ENCODE measurements around the gene LTBP4. TPM values are rescaled to one million over a fixed set of nuclear protein-coding genes. Genes with fewer than 3 reads are reported as not detected.

Gene LTBP4
- total and polyA plus RNA-seq, 2 donors (not counting 3 experiments of a cell fraction or from before 2014, with no cell fraction given) = 25.9 to 38.0 TPM

DNA sequence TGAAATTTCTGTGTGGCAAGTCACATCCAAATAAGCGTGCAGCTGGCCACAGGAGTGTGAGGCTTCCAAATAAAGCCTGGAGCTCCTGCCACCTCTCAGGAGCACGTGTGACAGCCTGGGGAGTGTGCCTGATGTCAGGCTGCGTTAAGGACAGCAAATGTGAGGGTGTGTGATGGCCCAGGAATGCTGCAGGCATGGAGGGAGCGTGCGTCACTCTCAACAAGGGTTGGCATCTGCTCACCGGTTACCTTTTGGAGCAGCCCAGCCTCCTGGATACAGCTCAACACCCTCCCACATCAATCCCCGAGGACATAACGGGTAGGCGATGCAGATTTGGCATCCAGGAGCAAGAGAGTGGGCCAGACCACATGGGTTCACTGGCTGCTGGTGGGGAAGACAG lies 70.2 kb downstream of the LTBP4 start:
- no peaks in the 10 kb centered on the region for H3K27me3 ChIP-seq (ENCODE audit: control insufficient read depth in 2 of 2, insufficient read depth in 2 of 2, low read length in 2 of 2)
- DNase-seq (ENCODE audit: low read depth, low spot score) (no peak), FAIRE-seq (no peak)
- no peak overlapping the region for H2AFZ ChIP-seq (ENCODE audit: low read depth, low read length)
- no TSS peak for BruUV-seq (replicated peaks)
- peaks cover 28 to 55% of the 10 kb centered on the region in 2 experiments for H3K36me3 ChIP-seq (ENCODE audit: control insufficient read depth in 2 of 2, extremely low read depth in 1 of 2, insufficient read depth in 2 of 2, low read length in 2 of 2)
- CTCF ChIA-PET = no interaction called here
- H3K9me1 ChIP-seq (replicated peaks; ENCODE audit: control insufficient read depth, extremely low read depth, insufficient read depth, low read length) = no peaks in the 10 kb centered on the region
- H3K9me3 ChIP-seq (replicated peaks; ENCODE audit: control insufficient read depth, insufficient read depth, low read length) = no peaks in the 10 kb centered on the region
- H3K4me3 ChIP-seq (replicated peaks in 1 of 3; ENCODE audit: insufficient read depth in 1 of 3, low read depth in 1 of 3, low read length in 3 of 3) = no peak overlapping the region
- intact Hi-C loops (cut with micrococcal nuclease) (no loop called here), dilution Hi-C loops (cut with MboI; ENCODE audit: extremely low pct_ligation_motif_present, low sequenced_read_pairs) (no loop called here)
- H3K4me2 ChIP-seq (ENCODE audit: insufficient read depth, low read length) = no peak overlapping the region
- no peaks in the 10 kb centered on the region for H3K79me2 ChIP-seq (ENCODE audit: control insufficient read depth, insufficient read depth, low read length)
- H3K4me1 ChIP-seq (ENCODE audit: control insufficient read depth, extremely low read depth, insufficient read depth, low read length) = peaks cover 6% of the 10 kb centered on the region
- no peak for TF ChIP-seq CTCF (IDR thresholded peaks at IDR 0.05; ENCODE audit: extremely low read depth in 1 of 2, insufficient read depth in 1 of 2, low read depth in 1 of 2, low read length in 2 of 2)
- TF ChIP-seq, protein P1, sequence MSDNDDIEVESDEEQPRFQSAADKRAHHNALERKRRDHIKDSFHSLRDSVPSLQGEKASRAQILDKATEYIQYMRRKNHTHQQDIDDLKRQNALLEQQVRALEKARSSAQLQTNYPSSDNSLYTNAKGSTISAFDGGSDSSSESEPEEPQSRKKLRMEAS (IDR thresholded peaks at IDR 0.05; ENCODE audit: insufficient read depth, insufficient read length) = no peak
- no peak for TF ChIP-seq POLR2AphosphoS5 (IDR thresholded peaks at IDR 0.05; ENCODE audit: insufficient read depth, low read depth, low read length)
- TF ChIP-seq GATA2 (IDR thresholded peaks at IDR 0.05; ENCODE audit: insufficient read depth, insufficient read length, low read depth, low read length) = no peak
- TF ChIP-seq JUN (IDR thresholded peaks at IDR 0.05; ENCODE audit: borderline replicate concordance, insufficient read depth, insufficient read length, low read depth) = no peak
- no peak for TF ChIP-seq FOS (IDR thresholded peaks at IDR 0.05; ENCODE audit: borderline replicate concordance, insufficient read depth, low read length)
- TF ChIP-seq MYC (IDR thresholded peaks at IDR 0.05; ENCODE audit: low read depth, low read length) = no peak
- TF ChIP-seq POLR2A (IDR thresholded peaks at IDR 0.05; ENCODE audit: low read depth, low read length) = no peak
- no peak for TF ChIP-seq EZH2 (IDR thresholded peaks at IDR 0.05; ENCODE audit: borderline replicate concordance, low read depth, low read length, severe bottlenecking)
- no peak overlapping the region for H3K27ac ChIP-seq (ENCODE audit: insufficient read depth, low read depth, low read length)
- no peaks in the 10 kb centered on the region for H4K20me1 ChIP-seq (replicated peaks; ENCODE audit: control insufficient read depth, extremely low read depth, insufficient read depth, low read length)
- POLR2A ChIA-PET = no interaction called here
- H3K9ac ChIP-seq (replicated peaks; ENCODE audit: extremely low read depth, insufficient read depth, low read length) = no peak overlapping the region

All from endothelial cell of umbilical vein (primary cell).